ENCODE measurements around the gene PEX14.

Gene PEX14

DNA sequence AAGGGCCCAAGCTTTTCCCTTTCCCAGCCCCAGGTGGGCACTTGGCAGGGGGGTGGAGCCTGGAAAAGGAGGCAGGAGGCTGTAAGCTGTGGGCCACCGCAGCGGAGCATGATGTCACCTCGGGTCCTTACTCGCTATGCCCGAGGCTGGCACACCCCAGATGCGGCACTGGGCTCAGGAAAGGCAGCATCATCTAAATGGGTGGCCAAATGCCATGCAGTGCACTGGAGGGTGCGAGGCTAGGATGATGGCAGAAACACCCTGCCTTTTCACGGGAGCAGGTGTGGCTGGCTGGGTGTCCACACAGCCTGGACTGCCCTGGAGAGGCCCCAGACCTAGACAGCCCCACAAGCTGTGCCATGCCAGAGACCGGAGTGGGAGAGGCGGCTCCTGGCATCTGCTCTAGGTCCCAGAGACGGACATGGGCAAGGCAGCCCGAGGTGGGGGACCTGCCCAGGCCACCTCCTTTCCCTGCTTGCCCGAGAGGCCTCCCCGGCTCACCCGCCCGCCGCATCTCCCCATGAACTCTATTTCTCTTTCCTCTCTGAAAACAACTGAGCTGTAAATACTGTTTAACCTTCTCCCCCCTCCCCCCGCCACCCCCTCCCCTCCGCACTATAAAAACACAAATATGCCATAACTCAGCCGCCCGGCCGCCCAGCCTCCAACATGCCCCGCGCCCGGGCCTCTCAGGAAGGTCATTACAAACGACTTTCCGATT, 197.0 kb downstream of the PEX14 start:
- DNase-seq, result no peak

DNA sequence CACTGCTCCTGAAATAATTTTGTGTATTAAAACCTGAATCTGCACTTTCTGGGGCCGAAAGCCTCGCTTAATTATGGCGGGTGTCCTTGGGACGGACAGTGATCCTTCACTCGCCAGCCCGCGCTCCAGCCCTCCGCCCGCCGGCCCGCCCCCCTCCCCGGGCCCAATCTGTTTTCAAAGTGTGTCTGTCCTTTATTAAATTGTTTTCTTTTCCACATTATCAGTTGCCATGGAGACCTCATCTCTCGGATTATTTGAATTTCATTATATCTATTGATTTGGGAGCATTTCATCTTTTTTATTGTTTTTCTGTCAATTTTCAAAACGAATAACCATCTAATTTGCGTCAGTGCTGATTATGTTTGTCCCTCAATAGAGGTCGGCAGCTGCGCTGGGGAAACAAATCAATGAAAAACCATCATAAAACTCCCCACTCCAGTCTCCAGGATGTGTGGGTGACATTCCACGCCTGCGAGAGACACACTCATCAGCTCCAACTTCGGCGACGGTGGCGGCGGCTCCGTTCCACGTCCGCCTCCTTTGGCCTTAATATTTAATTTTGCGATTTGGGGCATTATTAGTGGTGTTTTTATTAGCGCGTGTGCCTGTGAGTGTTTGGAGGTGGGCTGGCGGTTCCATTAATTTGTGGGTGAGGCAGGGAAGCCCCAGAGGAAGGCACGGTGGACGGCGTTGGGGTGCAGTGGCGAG, 197.7 kb downstream of the PEX14 start:
- DNase-seq, result no peak

DNA sequence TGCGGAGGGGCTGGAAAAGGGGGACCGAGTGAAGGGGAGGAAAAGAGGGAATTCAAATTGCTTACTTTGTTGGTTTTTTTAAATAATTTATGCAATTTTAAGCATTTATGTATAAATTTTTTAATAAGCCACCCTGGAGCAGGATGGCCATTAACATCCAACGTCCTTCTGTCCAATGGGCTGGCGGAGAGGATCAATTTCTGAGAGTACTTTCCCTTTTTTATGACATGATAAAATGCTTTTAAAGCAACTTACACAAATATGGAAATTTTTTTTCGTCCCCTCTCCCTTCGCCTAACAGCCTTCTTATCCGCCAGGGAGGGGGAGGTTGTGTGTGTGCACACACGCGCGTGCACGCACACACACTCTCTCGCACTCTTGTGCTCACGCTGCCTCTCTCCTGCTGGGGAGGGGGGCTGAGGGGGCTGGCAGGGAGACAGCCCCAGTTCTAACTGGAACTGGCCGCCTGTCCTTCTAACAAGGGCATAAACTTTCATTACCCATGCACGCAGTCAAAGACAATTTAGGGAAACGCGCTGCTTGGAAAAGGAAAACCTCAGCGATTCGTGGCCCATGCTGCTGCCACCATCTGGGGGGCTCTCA, 198.5 kb downstream of the PEX14 start:
- no peak for DNase-seq

DNA sequence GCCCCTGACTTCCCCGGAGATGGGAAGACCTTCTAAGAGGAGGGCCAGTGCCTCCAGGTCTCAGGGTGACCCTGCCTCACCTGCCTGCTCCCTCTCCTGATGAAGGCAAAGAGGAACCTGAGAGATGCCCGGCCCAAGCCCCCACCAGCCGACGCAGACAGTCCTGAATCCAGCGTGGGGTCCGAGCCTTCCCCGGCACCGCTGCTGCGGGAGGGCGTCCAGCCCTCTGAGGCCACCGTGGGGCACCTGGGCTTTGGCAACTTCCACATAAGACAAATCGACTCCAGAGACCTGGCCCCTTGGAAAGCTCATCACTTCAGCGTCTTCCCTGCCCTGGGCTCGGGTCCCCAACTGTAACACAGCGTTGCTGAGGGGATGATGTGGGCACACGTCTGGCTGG, 199.5 kb downstream of the PEX14 start:
- DNase-seq, result no peak

DNA sequence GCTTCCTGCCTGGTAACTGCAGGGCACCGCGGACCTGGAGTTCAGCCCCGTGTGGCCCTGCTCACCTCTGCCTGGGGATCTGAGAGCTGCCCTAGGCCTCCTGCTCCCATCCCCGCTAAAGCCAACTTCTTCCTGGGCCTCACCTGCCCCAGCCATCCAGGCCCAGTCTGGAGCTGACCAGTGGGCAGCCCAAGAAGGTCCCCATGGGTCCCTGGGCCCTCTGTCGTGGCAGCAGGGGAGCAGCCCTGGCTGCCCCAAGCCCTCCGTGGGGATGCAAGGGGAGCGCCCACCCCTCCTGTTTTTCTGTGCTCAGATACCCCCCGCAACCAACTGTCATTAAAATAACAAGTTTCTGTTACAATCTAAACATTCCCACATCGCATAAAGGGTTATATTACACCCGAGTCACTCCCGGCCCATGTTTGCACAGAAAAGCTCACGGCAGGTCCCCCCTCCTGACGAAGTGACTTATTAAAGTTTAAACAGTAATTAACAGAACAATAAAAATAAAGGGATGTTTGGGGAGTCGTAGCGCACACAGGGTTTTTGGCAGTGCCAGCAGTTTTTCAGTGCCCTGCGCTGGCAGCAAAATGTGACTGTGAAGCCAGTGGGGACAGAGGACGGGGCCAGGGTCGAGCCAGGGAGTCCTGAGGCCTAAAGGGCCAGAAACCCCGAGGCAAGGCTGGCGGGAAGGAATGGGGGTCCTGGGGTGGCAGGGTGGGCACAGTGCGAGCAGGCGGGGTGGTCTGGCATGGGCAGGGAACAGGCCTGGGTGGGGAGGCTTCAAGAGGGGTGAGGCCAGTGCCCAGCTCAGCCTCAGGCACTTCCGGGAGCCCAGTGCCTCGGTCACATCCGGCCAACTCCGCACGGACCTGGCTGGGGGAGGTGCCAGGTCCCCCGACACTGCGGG, 200.2 kb downstream of the PEX14 start:
- peak; percentile 42 for DNase-seq

DNA sequence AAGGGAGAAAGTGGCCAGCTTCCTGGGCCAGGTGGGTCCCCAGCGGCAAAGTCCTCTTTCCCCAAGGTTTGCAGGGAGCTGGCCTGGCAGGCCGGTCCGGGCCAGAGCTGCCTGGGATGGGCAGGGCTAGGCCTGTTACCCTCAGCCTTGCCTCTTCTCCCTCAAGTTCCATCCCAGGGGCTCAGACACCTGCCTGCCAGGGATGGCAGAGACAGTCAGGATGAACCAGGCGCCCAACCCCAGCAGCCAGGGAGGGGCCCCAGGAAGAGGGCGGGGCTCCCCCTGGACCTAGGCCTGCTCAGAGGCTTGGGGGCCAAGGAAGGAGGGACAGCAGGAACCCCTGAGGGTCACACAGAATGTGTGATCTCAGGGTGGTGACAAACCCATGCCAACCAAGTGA, 201.1 kb downstream of the PEX14 start:
- DNase-seq, result no peak

DNA sequence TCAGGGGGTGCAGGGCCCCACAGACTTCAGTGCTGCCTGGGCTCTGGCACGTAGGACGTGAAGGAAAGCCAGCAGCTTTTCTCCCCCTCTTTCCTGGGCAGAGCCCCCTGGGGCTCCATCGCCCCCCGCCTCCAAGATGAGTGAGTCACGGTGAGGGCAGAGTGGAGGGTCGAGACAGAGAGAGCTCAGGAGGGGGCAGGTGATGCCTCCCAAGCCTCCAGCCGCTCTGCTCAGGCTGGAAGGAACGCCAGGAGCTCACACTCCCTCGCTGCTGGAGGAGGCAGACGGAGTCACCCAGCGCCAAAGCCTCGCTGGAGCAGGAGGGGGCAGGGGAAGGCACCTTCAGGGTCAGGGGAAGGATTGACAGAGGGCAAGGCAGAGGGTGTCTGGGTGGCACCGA, 202.2 kb downstream of the PEX14 start:
- DNase-seq, result no peak

DNA sequence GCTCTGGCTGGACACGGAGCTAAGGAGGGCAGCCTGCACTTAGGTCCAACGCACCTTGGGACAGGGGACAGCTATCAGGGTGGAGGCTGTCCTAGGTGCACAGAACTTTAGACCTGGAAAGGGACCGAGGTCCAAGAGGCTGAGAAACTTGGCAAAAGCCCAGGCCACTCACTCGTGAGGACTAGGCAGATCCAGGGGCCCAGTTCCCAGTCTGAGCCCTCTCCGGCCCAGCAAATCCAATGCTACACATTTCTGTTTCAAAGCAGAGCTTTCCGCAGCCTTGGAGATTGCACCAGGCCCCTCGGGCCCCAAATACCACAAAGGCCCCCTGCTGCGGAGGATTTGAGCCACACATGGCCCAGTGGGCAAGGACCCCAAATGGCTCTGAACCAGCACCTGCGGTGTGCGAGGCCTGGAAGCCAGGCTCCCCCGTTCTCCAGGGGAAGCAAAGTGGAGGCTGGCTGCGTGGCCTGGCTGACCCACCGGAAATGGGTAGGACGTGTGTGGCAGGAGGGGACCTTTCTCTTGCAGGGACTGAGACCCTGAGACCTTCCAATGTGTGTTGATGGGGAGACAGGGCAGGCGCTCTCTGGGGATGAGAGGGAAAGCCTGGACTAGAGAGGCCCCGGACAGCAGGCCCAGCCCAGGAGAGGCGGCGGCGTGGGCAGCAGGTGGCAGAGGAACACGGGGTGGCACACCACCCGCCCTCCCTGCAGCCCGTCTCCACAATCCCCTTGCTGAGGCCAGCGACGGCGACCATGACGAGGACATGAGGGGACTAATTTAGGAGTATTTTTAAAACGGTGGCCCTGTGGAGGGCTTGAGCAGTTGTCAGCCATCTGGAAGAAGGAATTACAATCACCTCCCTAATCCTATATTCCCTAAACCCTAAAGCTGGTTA, 203.0 kb downstream of the PEX14 start:
- no peak for DNase-seq

DNA sequence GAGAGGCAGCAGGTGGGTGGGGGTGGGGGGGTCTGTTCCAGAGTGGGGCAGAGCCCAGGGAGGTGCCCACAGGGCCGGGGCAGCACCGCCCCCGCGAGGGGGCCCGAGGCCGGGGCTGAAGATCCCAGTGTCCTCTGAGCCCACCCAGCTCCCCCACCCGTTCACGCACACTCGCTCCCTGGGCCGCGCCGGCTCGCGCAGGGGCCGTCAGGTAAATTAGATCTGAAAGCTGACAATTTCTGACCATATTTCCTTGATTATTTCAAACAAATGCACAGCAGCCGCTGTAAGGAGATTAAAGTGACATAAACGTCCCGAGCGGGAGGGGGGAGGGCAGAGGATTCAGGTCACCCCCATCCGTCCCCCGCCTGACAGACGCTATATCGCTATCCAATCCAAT, 203.7 kb downstream of the PEX14 start:
- DNase-seq, result no peak

DNA sequence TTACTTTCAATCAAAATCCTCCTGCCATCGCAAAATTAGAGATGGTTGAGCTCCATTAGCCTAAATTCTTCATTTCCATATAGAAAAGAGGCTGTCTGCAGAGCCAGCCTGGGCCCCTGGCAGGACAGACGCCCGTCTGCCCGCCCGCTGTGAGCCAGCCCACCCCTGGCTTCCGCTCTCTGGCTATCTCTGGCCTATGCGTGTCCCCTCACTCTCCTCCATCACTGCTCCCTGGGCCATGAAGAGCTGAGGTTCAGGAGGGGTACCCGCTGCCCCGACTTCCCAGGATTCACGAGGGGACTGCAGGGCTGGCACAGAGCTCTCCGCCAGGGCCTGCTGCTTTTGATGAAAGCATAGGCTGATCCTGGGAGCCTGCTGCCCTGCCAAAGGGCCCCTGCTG, 204.1 kb downstream of the PEX14 start:
- DNase-seq, result no peak

DNA sequence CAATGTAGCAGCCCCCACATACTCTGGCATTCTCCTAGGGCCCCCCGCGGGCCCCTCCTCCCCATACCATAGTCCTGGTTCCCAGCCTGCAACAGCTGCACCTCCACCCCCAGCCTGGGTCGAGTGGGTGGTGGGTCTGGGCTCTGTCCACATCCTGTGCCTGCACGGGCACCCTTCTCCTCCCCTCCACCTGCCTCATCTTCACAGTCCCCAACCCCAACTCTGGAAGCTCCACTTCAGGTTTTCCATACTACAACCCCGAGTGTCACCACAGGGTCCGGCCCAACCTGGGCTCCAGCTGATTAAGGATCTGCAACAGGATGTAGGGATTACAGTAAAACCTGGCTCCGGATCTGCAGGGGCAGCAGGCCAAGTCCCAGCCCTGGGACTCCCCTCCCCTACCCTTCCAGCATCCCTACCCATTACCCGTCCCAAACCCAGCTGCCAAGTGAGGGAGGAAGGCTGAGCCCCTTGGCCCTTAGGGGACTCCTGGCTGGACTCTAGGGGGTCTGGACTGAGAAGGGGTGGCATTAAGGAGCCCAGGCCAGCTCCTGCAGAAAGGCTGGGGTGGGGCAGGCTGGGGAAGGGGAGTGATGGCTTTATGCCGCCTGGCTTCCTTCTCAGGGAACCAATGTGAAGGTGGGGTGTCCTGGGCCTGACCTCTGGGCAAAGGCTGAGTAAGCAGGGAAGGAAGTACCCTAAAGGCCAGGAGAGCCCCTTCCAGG, 204.9 kb downstream of the PEX14 start:
- peak; percentile 66 for DNase-seq
